Caco-2 (cell line): Measurements from ENCODE around the gene HLCS. TPM values are rescaled to one million over a fixed set of nuclear protein-coding genes. Genes with fewer than 3 reads are reported as not detected.

Experiments used
- BruUV-seq: library from RNA; stranded (reverse); fragments of 400-500 nt; replicated peaks from 2 replicates; lab custom pipeline; 2021; lab: Mats Ljungman, UMichigan
- CTCF ChIA-PET: fragments of 300-600 bp; sonication (Branson Sonifier 250); formaldehyde crosslinking; loops from one replicate; lab custom pipeline; 2022; ENCODE audit warnings: antibody characterized with exemption; lab: Charles Lee
- POLR2A ChIA-PET: fragments of 300-600 bp; sonication (Branson Sonifier 250); formaldehyde crosslinking; loops from one replicate; lab custom pipeline; 2022; ENCODE audit warnings: antibody characterized with exemption; lab: Charles Lee
- DNase-seq, 2 experiments: peaks; one replicate each; pipeline versions ENCODE4 v3.0.0 to v3.0.0-alpha.2; 2020 to 2022
- H3K27me3 ChIP-seq: replicated peaks from 2 replicates; pipeline ENCODE4 v1.6.0; 2011; ENCODE audit warnings: low read length; ENCODE audit not compliant: control insufficient read depth, insufficient read depth
- H3K36me3 ChIP-seq: 2 replicates; pipeline ENCODE4 v1.5.1; 2011; ENCODE audit warnings: low read length; ENCODE audit not compliant: control insufficient read depth, insufficient read depth
- H3K4me1 ChIP-seq: fragments of 250-450 bp; sonication (Bioruptor Pico); 2 replicates; pipeline ENCODE4 v1.5.1; 2020; ENCODE audit warnings: mild to moderate bottlenecking
- H3K4me3 ChIP-seq: 2 replicates; pipeline ENCODE4 v1.5.1; 2011; ENCODE audit warnings: low read depth, mild to moderate bottlenecking, control low read depth, low read length
- H3K9me3 ChIP-seq: fragments of 250-450 bp; sonication (Bioruptor Pico); 2 replicates; pipeline ENCODE4 v1.5.1; 2020; ENCODE audit warnings: mild to moderate bottlenecking, moderate library complexity
- H3K27ac Mint-ChIP-seq: one replicate; pipeline ENCODE4 v1.8.0; 2022; ENCODE audit warnings: mixed read lengths; ENCODE audit not compliant: unreplicated experiment
- H3K27me3 Mint-ChIP-seq: one replicate; pipeline ENCODE4 v1.8.0; 2022; ENCODE audit warnings: mixed read lengths; ENCODE audit not compliant: insufficient read depth, unreplicated experiment
- H3K36me3 Mint-ChIP-seq: one replicate; pipeline ENCODE4 v1.8.0; 2022; ENCODE audit warnings: mild to moderate bottlenecking, mixed read lengths; ENCODE audit not compliant: insufficient read depth, unreplicated experiment
- H3K4me1 Mint-ChIP-seq: one replicate; pipeline ENCODE4 v1.8.0; 2022; ENCODE audit warnings: low read depth, mixed read lengths; ENCODE audit not compliant: unreplicated experiment
- H3K4me3 Mint-ChIP-seq: one replicate; pipeline ENCODE4 v1.8.0; 2022; ENCODE audit warnings: mild to moderate bottlenecking, moderate library complexity, mixed read lengths; ENCODE audit not compliant: unreplicated experiment
- H3K9me3 Mint-ChIP-seq: one replicate; pipeline ENCODE4 v1.8.0; 2022; ENCODE audit warnings: mixed read lengths; ENCODE audit not compliant: unreplicated experiment
- intact Hi-C: fragments of 100-400 bp; cut with micrococcal nuclease; formaldehyde crosslinking; loops from one replicate; pipeline ENCODE4 v1.10.0; 2022; ENCODE audit not compliant: unreplicated experiment
- total RNA-seq: library from RNA; stranded (reverse); gene quantifications from 2 replicates; pipeline ENCODE4 v1.2.3, GENCODE V29; 2022
- TF ChIP-seq, protein P1 (sequence below), 2 experiments: fragments of 200-600 bp in 1 of 2; IDR thresholded peaks; 1 replicate in 1 of 2; 2 replicates in 1 of 2; pipeline versions ENCODE4 v1.5.1 to v1.8.0; 2011 to 2022; ENCODE audit warnings: antibody characterized with exemption in 1 of 2, control low read depth in 1 of 2, inconsistent platforms in 1 of 2, low read depth in 1 of 2, low read length in 1 of 2, mild to moderate bottlenecking in 1 of 2, moderate library complexity in 1 of 2; ENCODE audit not compliant: insufficient read depth in 1 of 2, severe bottlenecking in 1 of 2, unreplicated experiment in 1 of 2

Gene HLCS
- total RNA-seq, 1 experiment from 2014 or later: 26.2 TPM

- BruUV-seq: no TSS peak
- H3K27ac Mint-ChIP-seq: no peak overlapping the region
Measured at GRCh38 chr21:36864974-36865373, 101.5 kb downstream of the HLCS start.

DNA sequence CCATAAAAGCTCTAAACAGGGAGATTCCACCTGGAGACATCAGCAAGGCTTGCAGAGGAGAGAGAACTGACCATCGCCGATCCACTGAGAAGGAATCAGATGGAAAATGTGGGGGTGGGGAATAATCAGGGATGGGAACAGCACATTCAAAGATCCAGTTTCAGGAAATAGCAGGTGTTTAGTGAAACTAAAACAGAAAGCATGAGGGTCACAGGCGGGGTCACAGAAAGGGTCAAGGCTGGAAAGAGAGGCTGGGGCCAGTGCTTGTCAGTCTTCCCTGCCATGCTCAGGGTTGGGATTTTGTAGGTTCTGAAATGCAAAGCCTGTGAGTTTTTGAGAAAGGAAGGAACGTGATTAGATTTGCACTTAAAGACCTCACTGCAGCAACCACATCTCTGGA, 103.2 kb downstream of the HLCS start:
- peak overlapping the region; percentile 73 for H3K27ac Mint-ChIP-seq
- CTCF ChIA-PET: no interaction called here
- TF ChIP-seq, protein P1, sequence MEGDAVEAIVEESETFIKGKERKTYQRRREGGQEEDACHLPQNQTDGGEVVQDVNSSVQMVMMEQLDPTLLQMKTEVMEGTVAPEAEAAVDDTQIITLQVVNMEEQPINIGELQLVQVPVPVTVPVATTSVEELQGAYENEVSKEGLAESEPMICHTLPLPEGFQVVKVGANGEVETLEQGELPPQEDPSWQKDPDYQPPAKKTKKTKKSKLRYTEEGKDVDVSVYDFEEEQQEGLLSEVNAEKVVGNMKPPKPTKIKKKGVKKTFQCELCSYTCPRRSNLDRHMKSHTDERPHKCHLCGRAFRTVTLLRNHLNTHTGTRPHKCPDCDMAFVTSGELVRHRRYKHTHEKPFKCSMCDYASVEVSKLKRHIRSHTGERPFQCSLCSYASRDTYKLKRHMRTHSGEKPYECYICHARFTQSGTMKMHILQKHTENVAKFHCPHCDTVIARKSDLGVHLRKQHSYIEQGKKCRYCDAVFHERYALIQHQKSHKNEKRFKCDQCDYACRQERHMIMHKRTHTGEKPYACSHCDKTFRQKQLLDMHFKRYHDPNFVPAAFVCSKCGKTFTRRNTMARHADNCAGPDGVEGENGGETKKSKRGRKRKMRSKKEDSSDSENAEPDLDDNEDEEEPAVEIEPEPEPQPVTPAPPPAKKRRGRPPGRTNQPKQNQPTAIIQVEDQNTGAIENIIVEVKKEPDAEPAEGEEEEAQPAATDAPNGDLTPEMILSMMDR (IDR thresholded peaks at IDR 0.05; ENCODE audit: insufficient read depth in 1 of 2, low read depth in 1 of 2, low read length in 1 of 2, severe bottlenecking in 1 of 2, unreplicated experiment in 1 of 2): no peak
- no peaks in the 10 kb centered on the region for H3K27me3 Mint-ChIP-seq
- no peaks in the 10 kb centered on the region for H3K9me3 Mint-ChIP-seq
- no peaks in the 10 kb centered on the region for H3K27me3 ChIP-seq
- intact Hi-C loops: loop anchor here (5.0 kb wide), 1 partner anchor 64 kb away; no protein-coding TSS in a partner anchor
- BruUV-seq: no TSS peak
- no peak for DNase-seq
- H3K36me3 ChIP-seq: no peaks in the 10 kb centered on the region
- no peak overlapping the region for H3K4me3 Mint-ChIP-seq
- H3K4me1 Mint-ChIP-seq: peaks cover 23% of the 10 kb centered on the region
- H3K36me3 Mint-ChIP-seq: no peaks in the 10 kb centered on the region
- H3K4me3 ChIP-seq: no peak overlapping the region
- H3K4me1 ChIP-seq: peaks cover 36% of the 10 kb centered on the region
- H3K9me3 ChIP-seq: no peaks in the 10 kb centered on the region
- POLR2A ChIA-PET: no interaction called here

More at GRCh38 chr21:36864974-36865373, 101.5 kb downstream of the HLCS start:
- TF ChIP-seq, protein P1 (IDR thresholded peaks at IDR 0.05; ENCODE audit: insufficient read depth in 1 of 2, low read depth in 1 of 2, low read length in 1 of 2, severe bottlenecking in 1 of 2, unreplicated experiment in 1 of 2): no peak
- CTCF ChIA-PET: no interaction called here
- Mint-ChIP-seq H3K36me3 (no peaks in the 10 kb centered on the region), H3K4me3 (no peak overlapping the region), H3K4me1 (peaks cover 18% of the 10 kb centered on the region), H3K9me3 (no peaks in the 10 kb centered on the region), H3K27me3 (no peaks in the 10 kb centered on the region)
- peaks cover 23% of the 10 kb centered on the region for H3K4me1 ChIP-seq
- no peak overlapping the region for H3K4me3 ChIP-seq
- no peak for DNase-seq
- H3K36me3 ChIP-seq: no peaks in the 10 kb centered on the region
- POLR2A ChIA-PET: no interaction called here
- intact Hi-C loops: loop anchor here (5.0 kb wide), 1 partner anchor 62 kb away; no protein-coding TSS in a partner anchor
- no peaks in the 10 kb centered on the region for H3K9me3 ChIP-seq
- H3K27me3 ChIP-seq: no peaks in the 10 kb centered on the region

DNA sequence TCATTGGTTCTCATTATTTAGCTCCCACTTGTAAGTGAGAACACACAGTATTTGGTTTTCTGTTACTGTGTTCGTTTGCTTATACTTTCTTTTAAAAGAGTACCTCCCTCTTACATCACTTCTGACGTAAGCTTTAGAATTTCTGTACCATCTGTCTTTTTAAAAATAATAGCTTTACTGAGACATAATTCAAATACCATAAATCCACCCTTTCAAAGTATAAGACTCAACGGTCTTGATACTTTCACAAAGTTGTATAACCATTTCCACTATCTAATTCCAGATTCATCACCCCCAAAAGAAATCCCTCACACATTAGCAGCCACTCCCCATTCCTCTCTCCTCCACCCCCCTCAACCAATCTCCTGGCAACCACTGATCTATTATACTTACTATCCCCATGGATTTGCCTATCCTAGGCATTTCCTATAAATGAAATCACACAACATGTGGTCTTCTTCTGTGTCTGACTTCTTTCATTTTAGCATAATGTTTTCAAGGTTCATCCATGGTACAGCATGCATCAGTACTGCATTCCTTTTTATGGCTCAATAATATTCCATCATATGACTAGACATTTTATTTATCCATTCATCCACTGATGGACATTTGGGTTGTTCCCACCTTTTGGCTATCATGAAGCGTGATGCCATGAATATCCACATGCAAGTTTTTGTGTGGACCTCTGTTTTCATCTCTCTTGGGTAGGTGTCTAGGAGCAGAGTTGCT, 104.7 kb downstream of the HLCS start:
- Histone ChIP-seq H3K36me3 (no peaks in the 10 kb centered on the region), H3K4me3 (no peak overlapping the region), H3K9me3 (no peaks in the 10 kb centered on the region), H3K4me1 (peaks cover 37% of the 10 kb centered on the region), H3K27me3 (no peaks in the 10 kb centered on the region)
- BruUV-seq: no TSS peak
- no peaks in the 10 kb centered on the region for H3K36me3 Mint-ChIP-seq
- no peaks in the 10 kb centered on the region for H3K27me3 Mint-ChIP-seq
- H3K4me3 Mint-ChIP-seq: peak overlapping the region; percentile 61
- H3K27ac Mint-ChIP-seq: peak overlapping the region; percentile 96
- peaks cover 25% of the 10 kb centered on the region for H3K4me1 Mint-ChIP-seq
- no peak for DNase-seq
- TF ChIP-seq, protein P1 (IDR thresholded peaks at IDR 0.05; ENCODE audit: insufficient read depth in 1 of 2, low read depth in 1 of 2, low read length in 1 of 2, severe bottlenecking in 1 of 2, unreplicated experiment in 1 of 2): no peak
- CTCF ChIA-PET: interaction anchor here (2.4 kb wide), 1 partner anchor 56 kb away, joined by 32 read pairs; no protein-coding TSS in a partner anchor
- POLR2A ChIA-PET: no interaction called here
- no peaks in the 10 kb centered on the region for H3K9me3 Mint-ChIP-seq
- intact Hi-C loops: loop anchor here (1.0 to 5.0 kb wide), 2 partner anchors 48 to 66 kb away; no protein-coding TSS in a partner anchor
